Natural killer cell (primary cell): ENCODE results near the gene CAMTA1. TPM values are rescaled to one million over a fixed set of nuclear protein-coding genes. Genes with fewer than 3 reads are reported as not detected.
A peak's percentile ranks its signal among the peaks of the same experiment; 100 is the strongest.

Experiments used
- ATAC-seq, 3 donors: fragments of 150-1000 bp in 2 of 3; fragments of 200-7000 bp in 1 of 3; cut with Tn5 transposase; 1 replicate in 1 of 3; 2 replicates in 2 of 3; pipeline ENCODE4 v1.10.0; 2021; ENCODE audit warnings: mild to moderate bottlenecking in 2 of 3, moderate library complexity in 2 of 3
- DNase-seq, 2 donors: peaks; one replicate each; pipeline versions ENCODE4 v3.0.0 to v3.0.0-alpha.2; 2013 to 2021; ENCODE audit warnings: mixed read lengths in 1 of 2
- H3K27ac ChIP-seq: one replicate; pipeline ENCODE4 v1.5.1; 2013; ENCODE audit warnings: mild to moderate bottlenecking, low read length
- H3K27me3 ChIP-seq: one replicate; pipeline ENCODE4 v1.6.1; 2013; ENCODE audit warnings: low read length; ENCODE audit not compliant: control insufficient read depth, insufficient read depth
- H3K36me3 ChIP-seq: one replicate; pipeline ENCODE4 v1.6.1; 2013; ENCODE audit warnings: low read length; ENCODE audit not compliant: control insufficient read depth, insufficient read depth
- H3K4me1 ChIP-seq: one replicate; pipeline ENCODE4 v1.6.1; 2013; ENCODE audit warnings: low read length; ENCODE audit not compliant: control insufficient read depth, insufficient read depth
- H3K4me3 ChIP-seq: one replicate; pipeline ENCODE4 v1.5.1; 2013; ENCODE audit warnings: low read length
- H3K9me3 ChIP-seq: one replicate; pipeline ENCODE4 v1.6.1; 2013; ENCODE audit warnings: low read length; ENCODE audit not compliant: control insufficient read depth, insufficient read depth
- H3K27ac Mint-ChIP-seq, 2 donors: one replicate each; pipeline ENCODE4 v1.8.0; 2022; ENCODE audit warnings: mild to moderate bottlenecking in 2 of 2, mixed read lengths in 2 of 2, moderate library complexity in 1 of 2
- H3K27me3 Mint-ChIP-seq, 2 donors: one replicate each; pipeline ENCODE4 v1.8.0; 2022; ENCODE audit warnings: low read depth in 2 of 2, mixed read lengths in 2 of 2
- H3K36me3 Mint-ChIP-seq: one replicate; pipeline ENCODE4 v1.8.0; 2022; ENCODE audit warnings: mixed read lengths
- H3K4me1 Mint-ChIP-seq, 2 donors: one replicate each; pipeline ENCODE4 v1.8.0; 2022; ENCODE audit warnings: mixed read lengths in 2 of 2
- H3K4me3 Mint-ChIP-seq: one replicate; pipeline ENCODE4 v1.8.0; 2022; ENCODE audit warnings: mild to moderate bottlenecking, moderate library complexity, mixed read lengths
- H3K9me3 Mint-ChIP-seq, 2 donors: one replicate each; pipeline ENCODE4 v1.8.0; 2022; ENCODE audit warnings: mixed read lengths in 2 of 2
- WGBS: methylation state at CpG from one replicate; pipeline ENCODE4 v1.1.7; 2013; ENCODE audit warnings: missing lambda C conversion rate; ENCODE audit not compliant: insufficient coverage; 5-methylcytosine and 5-hydroxymethylcytosine counted together
- intact Hi-C: fragments of 100-400 bp; cut with micrococcal nuclease; formaldehyde crosslinking; loops from one replicate; pipeline ENCODE4 v1.14.2; 2022
- total RNA-seq, 4 donors: library from RNA; stranded (reverse); fragments of 120-200 nt in 1 of 4; gene quantifications; one replicate each; pipeline versions ENCODE4 v1.2.3 to v1.2.4, GENCODE V29; 2013 to 2022
- TF ChIP-seq, protein P1 (sequence below): fragments of 200-600 bp; IDR thresholded peaks from one replicate; pipeline ENCODE4 v1.8.0; 2022; ENCODE audit warnings: antibody characterized with exemption

Gene CAMTA1
- total RNA-seq, 3 donors from 2014 or later (not counting 1 experiment from before 2014, with no cell fraction given): 40.6 to 53.3 (median 44.9) TPM

DNA sequence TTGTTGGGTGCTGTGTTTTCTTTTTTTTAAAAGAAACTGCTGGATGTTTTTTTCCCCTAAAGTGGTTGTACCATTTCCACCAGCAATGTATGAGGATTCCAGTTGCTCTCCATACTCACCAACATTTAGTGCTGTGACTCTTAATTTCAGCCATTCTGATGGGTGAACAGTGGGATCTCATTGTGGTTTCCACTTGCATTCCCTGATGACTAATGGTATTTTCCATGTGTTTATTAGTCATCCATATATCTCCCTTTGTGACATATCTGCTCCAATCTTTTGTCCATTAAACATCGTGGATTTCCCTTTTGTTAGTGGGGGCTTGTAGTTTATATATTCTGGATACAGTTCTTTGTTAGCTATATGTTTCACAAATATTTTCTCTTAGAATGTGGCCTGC lies 206.0 kb downstream of the CAMTA1 start:
- Histone ChIP-seq H3K27ac (no peak overlapping the region), H3K4me3 (no peak overlapping the region), H3K27me3 (no peaks in the 10 kb centered on the region), H3K9me3 (no peaks in the 10 kb centered on the region), H3K4me1 (no peaks in the 10 kb centered on the region), H3K36me3 (no peaks in the 10 kb centered on the region)
- ATAC-seq: no peak
- no peak overlapping the region for H3K4me3 Mint-ChIP-seq
- H3K9me3 Mint-ChIP-seq: no peaks in the 10 kb centered on the region
- H3K4me1 Mint-ChIP-seq: no peaks in the 10 kb centered on the region
- H3K36me3 Mint-ChIP-seq: no peaks in the 10 kb centered on the region
- no CpG with 5 or more reads among the region's 1 CpG for WGBS
- TF ChIP-seq, protein P1, sequence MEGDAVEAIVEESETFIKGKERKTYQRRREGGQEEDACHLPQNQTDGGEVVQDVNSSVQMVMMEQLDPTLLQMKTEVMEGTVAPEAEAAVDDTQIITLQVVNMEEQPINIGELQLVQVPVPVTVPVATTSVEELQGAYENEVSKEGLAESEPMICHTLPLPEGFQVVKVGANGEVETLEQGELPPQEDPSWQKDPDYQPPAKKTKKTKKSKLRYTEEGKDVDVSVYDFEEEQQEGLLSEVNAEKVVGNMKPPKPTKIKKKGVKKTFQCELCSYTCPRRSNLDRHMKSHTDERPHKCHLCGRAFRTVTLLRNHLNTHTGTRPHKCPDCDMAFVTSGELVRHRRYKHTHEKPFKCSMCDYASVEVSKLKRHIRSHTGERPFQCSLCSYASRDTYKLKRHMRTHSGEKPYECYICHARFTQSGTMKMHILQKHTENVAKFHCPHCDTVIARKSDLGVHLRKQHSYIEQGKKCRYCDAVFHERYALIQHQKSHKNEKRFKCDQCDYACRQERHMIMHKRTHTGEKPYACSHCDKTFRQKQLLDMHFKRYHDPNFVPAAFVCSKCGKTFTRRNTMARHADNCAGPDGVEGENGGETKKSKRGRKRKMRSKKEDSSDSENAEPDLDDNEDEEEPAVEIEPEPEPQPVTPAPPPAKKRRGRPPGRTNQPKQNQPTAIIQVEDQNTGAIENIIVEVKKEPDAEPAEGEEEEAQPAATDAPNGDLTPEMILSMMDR: no peak
- no peak overlapping the region for H3K27ac Mint-ChIP-seq
- peaks cover 7 to 45% of the 10 kb centered on the region in 2 donors for H3K27me3 Mint-ChIP-seq
- intact Hi-C loops: no loop called here
- DNase-seq: no peak

DNA sequence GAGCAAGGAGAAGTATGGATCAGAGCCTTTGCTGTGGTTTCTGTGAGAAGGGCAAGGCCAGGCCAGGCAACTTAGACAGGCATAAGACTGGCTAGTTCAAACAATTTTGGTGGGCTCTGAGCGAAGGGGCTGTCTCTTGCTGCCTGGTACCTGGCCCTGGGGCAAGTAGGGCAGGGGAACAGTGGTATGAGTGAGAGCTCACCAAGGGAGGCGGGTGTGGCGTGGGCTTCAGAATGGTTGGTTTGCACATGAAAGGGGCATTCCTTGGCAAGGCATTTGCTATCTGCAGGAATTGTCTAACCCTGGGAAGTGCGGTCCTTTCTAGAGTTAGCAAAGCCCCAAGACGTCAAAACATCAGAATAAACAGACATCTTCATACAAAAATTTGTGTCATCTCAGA lies 210.5 kb downstream of the CAMTA1 start:
- H3K4me1 Mint-ChIP-seq: no peaks in the 10 kb centered on the region
- WGBS: 93% methylated on average over 4 of the region's 5 CpGs
- H3K9me3 Mint-ChIP-seq: no peaks in the 10 kb centered on the region
- ATAC-seq (no peak), DNase-seq (no peak)
- peaks cover 7 to 25% of the 10 kb centered on the region in 2 donors for H3K27me3 Mint-ChIP-seq
- Histone ChIP-seq H3K27me3 (no peaks in the 10 kb centered on the region), H3K4me1 (no peaks in the 10 kb centered on the region), H3K9me3 (no peaks in the 10 kb centered on the region), H3K36me3 (no peaks in the 10 kb centered on the region), H3K27ac (no peak overlapping the region), H3K4me3 (no peak overlapping the region)
- no peak overlapping the region for H3K27ac Mint-ChIP-seq
- TF ChIP-seq, protein P1: no peak
- H3K36me3 Mint-ChIP-seq: no peaks in the 10 kb centered on the region
- intact Hi-C loops: no loop called here
- H3K4me3 Mint-ChIP-seq: no peak overlapping the region

DNA sequence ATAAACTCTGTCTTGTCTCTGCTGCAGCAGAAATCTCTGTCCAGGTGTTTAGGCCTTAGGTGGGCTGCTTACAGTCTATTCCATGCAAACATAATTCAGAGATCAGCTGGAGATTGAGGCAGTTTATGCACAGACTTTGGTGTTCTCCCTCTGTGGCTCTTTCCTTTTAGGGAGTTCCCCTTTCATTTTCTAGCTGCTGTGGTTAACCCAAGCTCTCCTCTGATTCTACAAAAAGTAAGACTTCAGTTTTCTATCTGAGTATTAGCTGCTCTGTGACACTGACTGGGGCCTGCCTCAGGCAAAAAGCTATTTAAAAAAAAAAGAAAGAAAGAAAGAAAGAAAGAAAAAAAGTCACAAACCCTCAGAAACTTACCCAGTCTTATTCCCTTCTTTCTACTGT lies 211.1 kb downstream of the CAMTA1 start:
- H3K4me1 Mint-ChIP-seq: no peaks in the 10 kb centered on the region
- Histone ChIP-seq H3K4me1 (no peaks in the 10 kb centered on the region), H3K27me3 (no peaks in the 10 kb centered on the region), H3K4me3 (no peak overlapping the region), H3K27ac (no peak overlapping the region), H3K9me3 (no peaks in the 10 kb centered on the region), H3K36me3 (no peaks in the 10 kb centered on the region)
- no peaks in the 10 kb centered on the region for H3K9me3 Mint-ChIP-seq
- DNase-seq (peak in 1 of 2 donors; percentile 10), ATAC-seq (no peak)
- no peaks in the 10 kb centered on the region for H3K36me3 Mint-ChIP-seq
- TF ChIP-seq, protein P1: no peak
- no peak overlapping the region for H3K27ac Mint-ChIP-seq
- H3K4me3 Mint-ChIP-seq: no peak overlapping the region
- intact Hi-C loops: no loop called here
- peaks cover 7 to 25% of the 10 kb centered on the region in 2 donors for H3K27me3 Mint-ChIP-seq

DNA sequence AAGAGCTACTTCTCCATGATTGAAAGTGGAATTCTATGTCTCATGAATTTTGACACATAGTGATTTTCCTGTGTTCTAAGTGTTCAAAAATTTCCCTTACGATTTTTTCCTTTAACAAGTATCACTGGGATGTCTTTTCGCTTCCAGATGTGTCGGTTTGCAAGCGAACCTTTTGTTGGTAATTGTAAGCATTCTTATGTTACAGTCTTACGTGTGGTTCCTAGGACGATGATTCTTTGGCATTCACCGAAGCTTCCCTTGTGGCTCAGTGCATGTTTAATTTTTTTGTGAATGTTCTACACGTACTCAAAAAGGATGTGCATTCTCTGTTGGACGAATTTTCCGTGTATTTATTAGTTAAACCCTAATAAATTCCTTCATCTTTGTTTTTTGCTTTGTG lies 211.6 kb downstream of the CAMTA1 start:
- Mint-ChIP-seq H3K36me3 (no peaks in the 10 kb centered on the region), H3K27me3 (peaks cover 7 to 25% of the 10 kb centered on the region in 2 donors), H3K9me3 (no peaks in the 10 kb centered on the region), H3K27ac (no peak overlapping the region), H3K4me1 (no peaks in the 10 kb centered on the region), H3K4me3 (no peak overlapping the region)
- Histone ChIP-seq H3K36me3 (no peaks in the 10 kb centered on the region), H3K4me3 (no peak overlapping the region), H3K9me3 (no peaks in the 10 kb centered on the region), H3K4me1 (no peaks in the 10 kb centered on the region), H3K27ac (no peak overlapping the region), H3K27me3 (no peaks in the 10 kb centered on the region)
- WGBS: 89% methylated on average over 8 of the region's 10 CpGs
- DNase-seq (no peak), ATAC-seq (no peak)
- intact Hi-C loops: no loop called here
- TF ChIP-seq, protein P1: no peak
